Placental pericyte (primary cell): Measurements from ENCODE around the gene FREM3. TPM values are rescaled to one million over a fixed set of nuclear protein-coding genes. Genes with fewer than 3 reads are reported as not detected.

Source experiments
- total RNA-seq: library from RNA; depleted of rRNA; stranded (reverse); fragments of >200 nt; gene quantifications from 2 replicates; pipeline ENCODE4 v1.2.3, GENCODE V29; 2012

Gene FREM3
- under 0.01 TPM in 1 of 2 replicates, not detected in the other for total RNA-seq

GRCh38 chr4:143700416-143701352, at the start of gene FREM3:
Gene FREM3 (minus strand): TSS chr4:143700675. CDS start chr4:143700675, 0 bp downstream.

Other genes starting within 250 kb of the FREM3 start
- gene SMARCA5, start 187.0 kb downstream of the FREM3 start, total RNA-seq = 36.5 and 56.1 TPM in 2 replicates
- gene GYPE, start 204.9 kb upstream of the FREM3 start, total RNA-seq = under 0.01 and 0.43 TPM in 2 replicates